Endothelial cell (in vitro differentiated cells): ENCODE data around the gene TRIM25. TPM values are rescaled to one million over a fixed set of nuclear protein-coding genes. Genes with fewer than 3 reads are reported as not detected.
A peak's percentile ranks its signal among the peaks of the same experiment; 100 is the strongest.

Source experiments
- DNase-seq: peaks from one replicate; pipeline ENCODE4 v3.0.0; 2021; ENCODE audit warnings: low spot score
- H3K27ac Mint-ChIP-seq: one replicate; pipeline ENCODE4 v1.8.0; 2021; ENCODE audit warnings: mixed read lengths, inconsistent platforms; ENCODE audit not compliant: unreplicated experiment
- H3K27me3 Mint-ChIP-seq: one replicate; pipeline ENCODE4 v1.8.0; 2021; ENCODE audit warnings: mild to moderate bottlenecking, moderate library complexity, mixed read lengths, inconsistent platforms; ENCODE audit not compliant: unreplicated experiment
- H3K36me3 Mint-ChIP-seq: one replicate; pipeline ENCODE4 v1.8.0; 2021; ENCODE audit warnings: mild to moderate bottlenecking, low read depth, mixed read lengths, inconsistent platforms; ENCODE audit not compliant: unreplicated experiment
- H3K4me1 Mint-ChIP-seq: one replicate; pipeline ENCODE4 v1.8.0; 2021; ENCODE audit warnings: mild to moderate bottlenecking, mixed read lengths, inconsistent platforms; ENCODE audit not compliant: unreplicated experiment
- H3K4me3 Mint-ChIP-seq: one replicate; pipeline ENCODE4 v1.8.0; 2021; ENCODE audit warnings: mild to moderate bottlenecking, mixed read lengths, inconsistent platforms; ENCODE audit not compliant: unreplicated experiment
- H3K9me3 Mint-ChIP-seq: one replicate; pipeline ENCODE4 v1.8.0; 2021; ENCODE audit warnings: mixed read lengths, inconsistent platforms; ENCODE audit not compliant: unreplicated experiment
- CTCF ChIP-seq: fragments of 200-600 bp; sonication (generic); IDR thresholded peaks from one replicate; pipeline ENCODE4 v1.5.0; 2021; ENCODE audit warnings: antibody characterized with exemption; ENCODE audit not compliant: unreplicated experiment
- total RNA-seq: library from RNA; stranded (reverse); fragmentation: NEBNext Ultra II Directional; extraction: Animal tissue kit (Norgen Biotek cat#: 25700); gene quantifications from one replicate; pipeline ENCODE4 v1.2.1, GENCODE V29; 2021; ENCODE audit not compliant: unreplicated experiment

The TRIM25 gene
- total RNA-seq, 1 donor from 2014 or later: 13.8 TPM

DNA sequence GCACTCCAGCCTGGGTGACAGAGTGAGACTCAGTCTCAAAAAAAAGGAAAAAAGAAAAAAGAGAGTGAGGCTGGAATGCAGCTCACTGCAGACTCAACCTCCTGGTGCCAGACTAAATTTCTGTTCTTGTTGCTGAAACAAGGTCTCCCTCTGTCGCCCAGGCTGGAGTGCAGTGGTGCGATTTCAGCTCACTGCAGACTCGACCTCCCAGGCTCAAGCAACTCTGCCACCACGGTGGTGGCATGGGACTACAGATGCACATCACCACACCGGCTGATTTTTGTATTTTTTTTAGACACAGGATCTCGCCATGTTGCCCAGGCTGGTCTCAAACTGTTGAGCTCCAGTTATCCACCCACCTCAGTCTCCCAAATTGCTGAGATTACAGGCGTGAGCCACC is 34.6 kb downstream of the TRIM25 start:
- H3K4me1 Mint-ChIP-seq: no peaks in the 10 kb centered on the region
- no peak overlapping the region for H3K4me3 Mint-ChIP-seq

DNA sequence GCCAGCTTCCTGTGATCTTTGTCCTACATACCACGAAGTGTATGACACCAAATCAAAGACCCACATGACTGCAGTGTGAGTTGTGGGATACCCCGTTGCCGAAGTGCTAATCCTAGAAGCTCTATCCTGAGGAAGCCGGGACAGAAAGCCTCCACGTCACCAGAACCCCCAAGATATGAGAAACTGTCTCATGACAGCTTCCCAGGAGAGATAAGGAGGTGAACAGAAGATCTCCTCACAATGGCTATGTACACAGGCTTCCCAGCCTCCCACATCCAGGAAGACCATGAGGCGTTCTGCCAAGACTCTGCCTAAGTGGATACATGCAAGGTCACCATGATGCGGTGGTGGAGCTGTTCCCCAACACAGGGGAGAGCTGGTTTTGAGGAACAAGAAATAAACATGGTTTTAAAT is 37.1 kb downstream of the TRIM25 start:
- Mint-ChIP-seq H3K27me3 (peaks cover 2% of the 10 kb centered on the region), H3K4me3 (no peak overlapping the region), H3K9me3 (no peaks in the 10 kb centered on the region), H3K36me3 (peaks cover 6% of the 10 kb centered on the region), H3K27ac (no peak overlapping the region), H3K4me1 (no peaks in the 10 kb centered on the region)
- no peak for DNase-seq
- no peak for TF ChIP-seq CTCF

More for the DNA sequence above, 34.6 kb downstream of the TRIM25 start:
- TF ChIP-seq CTCF: no peak
- H3K9me3 Mint-ChIP-seq: no peaks in the 10 kb centered on the region
- peaks cover 6% of the 10 kb centered on the region for H3K36me3 Mint-ChIP-seq
- peaks cover 2% of the 10 kb centered on the region for H3K27me3 Mint-ChIP-seq
- DNase-seq: no peak
- no peak overlapping the region for H3K27ac Mint-ChIP-seq

- Mint-ChIP-seq H3K36me3 (no peaks in the 10 kb centered on the region), H3K27me3 (peaks cover 3% of the 10 kb centered on the region), H3K4me3 (no peak overlapping the region), H3K27ac (no peak overlapping the region), H3K4me1 (peaks cover 8% of the 10 kb centered on the region), H3K9me3 (no peaks in the 10 kb centered on the region)
- TF ChIP-seq CTCF: no peak
- DNase-seq: no peak
Observed at GRCh38 chr17:56870081-56870651, 43.7 kb downstream of the TRIM25 start.

DNA sequence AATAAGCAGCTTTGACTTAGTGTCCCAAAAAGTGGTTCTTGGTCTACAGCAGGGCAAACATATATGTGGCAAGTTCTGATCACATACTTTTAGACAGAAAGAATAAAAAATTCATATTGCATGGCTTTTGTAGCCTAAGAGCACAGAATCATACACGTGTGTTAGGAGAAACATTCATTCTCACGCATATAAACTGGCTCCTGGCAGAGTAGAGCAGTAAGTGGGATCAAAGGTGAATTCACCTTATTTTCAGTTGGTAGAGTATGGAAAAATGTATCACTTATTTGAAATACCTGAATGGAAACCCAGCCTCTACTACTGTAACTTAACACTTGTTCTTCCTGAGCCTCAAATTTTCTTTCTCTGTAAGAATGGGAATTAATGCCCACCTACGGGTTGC is 45.1 kb downstream of the TRIM25 start:
- H3K27me3 Mint-ChIP-seq: peaks cover 3% of the 10 kb centered on the region
- peaks cover 8% of the 10 kb centered on the region for H3K4me1 Mint-ChIP-seq
- no peaks in the 10 kb centered on the region for H3K9me3 Mint-ChIP-seq
- no peak for TF ChIP-seq CTCF
- H3K27ac Mint-ChIP-seq: peak overlapping the region; percentile 85
- H3K4me3 Mint-ChIP-seq: no peak overlapping the region
- H3K36me3 Mint-ChIP-seq: no peaks in the 10 kb centered on the region
- DNase-seq: no peak

DNA sequence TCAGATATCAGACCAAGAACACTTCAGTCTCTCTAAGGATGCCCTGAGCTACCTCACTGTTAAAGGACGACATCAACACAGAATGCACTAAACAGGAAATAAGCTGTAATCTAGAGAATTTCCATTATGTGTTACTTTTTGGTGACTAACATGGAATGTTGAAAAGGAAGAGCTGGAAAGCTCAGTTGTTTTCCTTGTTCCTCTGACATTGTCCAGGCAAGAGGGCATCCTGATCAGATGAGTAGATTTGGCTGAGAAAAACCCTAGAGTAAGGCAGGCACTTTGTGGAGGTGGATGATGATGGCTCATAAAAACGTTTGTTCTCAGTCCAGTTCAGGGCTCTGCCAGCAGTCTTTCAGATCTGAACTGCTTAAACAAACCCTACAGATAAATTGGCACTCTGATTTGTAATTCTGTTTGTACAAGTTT is 45.9 kb downstream of the TRIM25 start:
- H3K4me3 Mint-ChIP-seq: no peak overlapping the region
- peaks cover 3% of the 10 kb centered on the region for H3K27me3 Mint-ChIP-seq
- no peak for TF ChIP-seq CTCF
- peaks cover 8% of the 10 kb centered on the region for H3K4me1 Mint-ChIP-seq
- DNase-seq: no peak
- peak overlapping the region; percentile 85 for H3K27ac Mint-ChIP-seq
- no peaks in the 10 kb centered on the region for H3K9me3 Mint-ChIP-seq
- no peaks in the 10 kb centered on the region for H3K36me3 Mint-ChIP-seq
